Eye (tissue), 1 donor: ENCODE data around the gene SH3RF3.

Experiments used
- DNase-seq: peaks from one replicate; pipeline ENCODE4 v3.0.0-alpha.2; 2015

SH3RF3 gene

GRCh38 chr2:109460553-109461324 is 331.7 kb downstream of the SH3RF3 start:
- DNase-seq, result no peak

- no peak for DNase-seq
Measured at GRCh38 chr2:109463236-109463635, 334.2 kb downstream of the SH3RF3 start.

- DNase-seq, result no peak
Measured at GRCh38 chr2:109463891-109464290, 334.9 kb downstream of the SH3RF3 start.

GRCh38 chr2:109466674-109467575 is 337.9 kb downstream of the SH3RF3 start:
- DNase-seq, result peak; percentile 61

- no peak for DNase-seq
Measured at GRCh38 chr2:109467701-109468100, 338.7 kb downstream of the SH3RF3 start.

- no peak for DNase-seq
Measured at GRCh38 chr2:109468893-109469292, 339.9 kb downstream of the SH3RF3 start.

- no peak for DNase-seq
Measured at GRCh38 chr2:109471658-109472057, 342.7 kb downstream of the SH3RF3 start.

GRCh38 chr2:109472331-109472959 is 343.4 kb downstream of the SH3RF3 start:
- peak; percentile 44 for DNase-seq

GRCh38 chr2:109472974-109473373 is 344.0 kb downstream of the SH3RF3 start:
- DNase-seq, result peak; percentile 89

- no peak for DNase-seq
Measured at GRCh38 chr2:109473616-109474318, 344.8 kb downstream of the SH3RF3 start.

GRCh38 chr2:109474319-109474825 is 345.4 kb downstream of the SH3RF3 start:
- DNase-seq, result no peak

- DNase-seq, result no peak
Measured at GRCh38 chr2:109475531-109476210, 346.7 kb downstream of the SH3RF3 start.

GRCh38 chr2:109476641-109477441 is 347.8 kb downstream of the SH3RF3 start:
- DNase-seq, result no peak

- no peak for DNase-seq
Measured at GRCh38 chr2:109478906-109479493, 350.0 kb downstream of the SH3RF3 start.

GRCh38 chr2:109479804-109480203 is 350.8 kb downstream of the SH3RF3 start:
- DNase-seq, result no peak

- no peak for DNase-seq
Measured at GRCh38 chr2:109480486-109481195, 351.6 kb downstream of the SH3RF3 start.

GRCh38 chr2:109481196-109481555 is 352.2 kb downstream of the SH3RF3 start:
- DNase-seq, result no peak

GRCh38 chr2:109481599-109481998 is 352.6 kb downstream of the SH3RF3 start:
- no peak for DNase-seq

GRCh38 chr2:109482361-109482861 is 353.4 kb downstream of the SH3RF3 start:
- peak; percentile 55 for DNase-seq
